ENCODE data around the gene CALML3.
A peak's percentile ranks its signal among the peaks of the same experiment; 100 is the strongest.

The CALML3 gene

GRCh38 chr10:5545778-5546710, 21.3 kb downstream of the CALML3 start:
- Histone ChIP-seq H3K36me3 (ENCODE audit: control insufficient read depth in 2 of 2, insufficient read depth in 2 of 2, low read length in 2 of 2) (no peaks in the 10 kb centered on the region), H3K9ac (ENCODE audit: low read length in 2 of 2) (no peak overlapping the region), H3K4me3 (ENCODE audit: low read length in 2 of 2) (peak overlapping the region in 1 of 2 donors; percentile 15), H3K4me1 (ENCODE audit: control insufficient read depth, insufficient read depth, low read length) (peaks cover 38% of the 10 kb centered on the region), H3K27me3 (ENCODE audit: control insufficient read depth in 1 of 2, insufficient read depth in 2 of 2, low read length in 2 of 2) (no peaks in the 10 kb centered on the region), H3K9me3 (ENCODE audit: control insufficient read depth in 2 of 2, low read length in 2 of 2) (peaks cover 0 to 7% of the 10 kb centered on the region in 2 donors), H3K27ac (ENCODE audit: low read length) (peak overlapping the region; percentile 11)

DNA sequence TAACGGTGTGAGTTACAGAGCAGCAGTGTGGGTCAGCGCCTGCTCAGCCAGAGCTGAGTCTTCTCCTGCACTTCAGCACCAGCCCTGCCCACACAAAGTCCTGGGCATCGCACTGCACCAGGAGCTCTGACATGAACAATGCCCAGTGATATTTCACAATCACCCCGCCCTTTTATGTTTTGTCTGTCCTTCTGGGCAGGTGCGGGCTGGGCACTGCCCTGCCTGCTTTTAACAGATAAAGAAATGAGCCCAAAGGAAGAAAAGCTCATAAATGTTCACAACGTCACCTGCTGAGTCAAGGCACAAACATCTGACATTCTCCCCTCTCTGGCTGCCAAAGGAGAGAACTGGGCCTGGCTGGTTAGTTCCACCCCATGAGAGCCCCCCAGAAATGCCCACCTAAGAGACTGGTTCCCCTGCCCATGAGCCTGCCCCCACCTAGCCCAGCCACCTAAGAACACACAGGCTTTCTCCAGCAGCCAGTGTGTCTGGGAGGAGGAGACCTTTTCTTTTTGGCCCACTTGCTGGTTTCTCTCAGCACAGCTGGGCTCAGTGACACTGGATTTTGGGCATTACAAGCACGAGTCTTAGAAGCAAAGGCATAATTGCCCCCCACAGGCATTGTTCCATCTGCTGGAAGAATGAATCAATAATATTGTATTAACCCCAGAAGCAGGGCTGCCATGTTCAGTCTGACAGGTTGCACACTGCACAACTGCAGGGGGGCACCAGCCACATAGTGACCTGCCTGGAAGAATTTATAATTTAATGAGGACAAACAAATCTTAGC, 22.3 kb downstream of the CALML3 start:
- Histone ChIP-seq H3K4me3 (ENCODE audit: low read length in 2 of 2) (peak overlapping the region; percentile 68 to 73), H3K4me1 (ENCODE audit: control insufficient read depth, insufficient read depth, low read length) (peaks cover 38% of the 10 kb centered on the region), H3K36me3 (ENCODE audit: control insufficient read depth in 2 of 2, insufficient read depth in 2 of 2, low read length in 2 of 2) (no peaks in the 10 kb centered on the region), H3K27ac (ENCODE audit: low read length) (peak overlapping the region; percentile 82), H3K9ac (ENCODE audit: low read length in 2 of 2) (peak overlapping the region; percentile 77 to 79), H3K27me3 (ENCODE audit: control insufficient read depth in 1 of 2, insufficient read depth in 2 of 2, low read length in 2 of 2) (no peaks in the 10 kb centered on the region), H3K9me3 (ENCODE audit: control insufficient read depth in 2 of 2, low read length in 2 of 2) (peaks cover 0 to 7% of the 10 kb centered on the region in 2 donors)

GRCh38 chr10:5547681-5547930, 22.8 kb downstream of the CALML3 start:
- peak overlapping the region; percentile 82 for H3K27ac ChIP-seq (ENCODE audit: low read length)
- H3K9me3 ChIP-seq (ENCODE audit: control insufficient read depth in 2 of 2, low read length in 2 of 2): peaks cover 0 to 7% of the 10 kb centered on the region in 2 donors
- peak overlapping the region; percentile 77 to 79 for H3K9ac ChIP-seq (ENCODE audit: low read length in 2 of 2)
- peaks cover 38% of the 10 kb centered on the region for H3K4me1 ChIP-seq (ENCODE audit: control insufficient read depth, insufficient read depth, low read length)
- no peaks in the 10 kb centered on the region for H3K36me3 ChIP-seq (ENCODE audit: control insufficient read depth in 2 of 2, insufficient read depth in 2 of 2, low read length in 2 of 2)
- peak overlapping the region; percentile 68 to 73 for H3K4me3 ChIP-seq (ENCODE audit: low read length in 2 of 2)
- no peaks in the 10 kb centered on the region for H3K27me3 ChIP-seq (ENCODE audit: control insufficient read depth in 1 of 2, insufficient read depth in 2 of 2, low read length in 2 of 2)

DNA sequence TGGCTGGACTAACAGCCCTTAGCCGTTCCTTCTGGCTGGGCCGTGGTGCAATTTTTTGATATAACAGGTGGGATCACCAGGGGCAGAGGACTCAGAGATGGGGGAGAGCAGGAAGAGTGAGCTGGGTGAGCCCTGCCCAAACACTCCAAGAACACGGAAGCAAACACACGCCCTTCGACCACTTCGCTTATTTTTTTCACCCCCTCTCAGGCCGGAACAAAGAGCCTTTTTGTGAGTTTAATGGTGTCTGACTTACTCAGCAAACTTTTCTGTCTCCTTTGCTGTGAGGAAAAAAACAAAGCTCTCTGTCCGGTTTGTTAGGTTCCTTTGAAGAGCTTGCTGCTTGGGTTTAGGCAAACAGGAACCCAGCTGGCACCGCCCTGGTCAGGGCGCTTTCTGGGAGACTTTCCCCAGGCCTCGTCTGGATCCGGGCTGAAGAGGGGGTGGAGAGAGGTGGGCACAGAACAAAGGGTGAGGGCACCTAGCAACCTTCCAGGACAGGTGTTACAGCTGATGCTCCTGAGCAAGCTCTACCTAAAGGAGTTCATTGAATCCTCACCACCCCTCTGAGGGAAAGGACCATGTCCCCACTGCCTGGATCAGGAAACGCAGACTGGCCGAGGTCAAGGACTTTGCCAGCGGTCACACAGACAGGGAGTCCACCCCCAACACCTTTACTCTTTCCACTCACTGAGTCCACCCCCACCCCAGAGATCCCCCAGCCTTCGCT, 23.3 kb downstream of the CALML3 start:
- Histone ChIP-seq H3K27ac (ENCODE audit: low read length) (peak overlapping the region; percentile 82), H3K4me3 (ENCODE audit: low read length in 2 of 2) (peak overlapping the region; percentile 68 to 73)

DNA sequence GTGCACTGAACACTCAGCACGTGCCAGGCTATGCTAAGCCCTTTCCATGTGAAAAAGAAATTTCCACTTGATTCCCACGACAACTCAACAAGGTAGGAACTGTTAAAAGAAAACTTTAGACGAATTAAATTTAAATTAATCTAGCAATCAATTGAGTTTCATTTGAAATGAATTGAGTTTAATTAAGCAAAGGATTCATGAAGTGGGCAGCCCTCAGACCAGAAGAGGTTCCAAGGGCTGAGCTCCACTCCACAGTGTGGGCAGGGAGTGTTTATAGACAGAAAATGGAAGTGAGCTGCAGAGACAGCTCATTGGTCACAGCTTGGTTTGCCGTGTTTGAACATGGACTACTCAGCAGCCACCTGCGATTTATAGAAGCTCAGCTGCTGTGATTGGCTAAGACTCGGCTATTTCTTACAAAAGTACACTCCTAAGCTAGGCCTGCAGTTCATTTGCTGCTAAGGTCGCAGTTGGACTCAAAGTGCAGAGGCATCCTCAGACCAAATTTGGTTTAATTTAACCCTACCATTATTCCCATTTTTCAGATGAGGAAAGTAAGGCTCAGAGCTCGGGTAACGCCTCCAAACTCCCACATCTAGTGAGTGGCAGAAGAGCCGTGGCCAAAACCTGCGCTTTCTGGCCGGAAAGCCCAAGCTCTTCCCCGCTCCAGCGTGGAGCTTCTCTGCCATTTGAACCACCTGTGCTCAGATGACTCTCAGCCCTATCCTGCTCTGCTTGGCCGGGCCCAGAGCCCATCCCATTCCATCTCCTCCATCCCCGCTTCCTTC, 24.9 kb downstream of the CALML3 start:
- Histone ChIP-seq H3K36me3 (ENCODE audit: control insufficient read depth in 2 of 2, insufficient read depth in 2 of 2, low read length in 2 of 2) (no peaks in the 10 kb centered on the region), H3K4me3 (ENCODE audit: low read length in 2 of 2) (no peak overlapping the region), H3K9ac (ENCODE audit: low read length in 2 of 2) (no peak overlapping the region), H3K4me1 (ENCODE audit: control insufficient read depth, insufficient read depth, low read length) (peaks cover 47% of the 10 kb centered on the region), H3K9me3 (ENCODE audit: control insufficient read depth in 2 of 2, low read length in 2 of 2) (no peaks in the 10 kb centered on the region), H3K27me3 (ENCODE audit: control insufficient read depth in 1 of 2, insufficient read depth in 2 of 2, low read length in 2 of 2) (no peaks in the 10 kb centered on the region), H3K27ac (ENCODE audit: low read length) (no peak overlapping the region)

More for the DNA sequence above, 23.3 kb downstream of the CALML3 start:
- peaks cover 38% of the 10 kb centered on the region for H3K4me1 ChIP-seq (ENCODE audit: control insufficient read depth, insufficient read depth, low read length)
- peaks cover 0 to 3% of the 10 kb centered on the region in 2 donors for H3K9me3 ChIP-seq (ENCODE audit: control insufficient read depth in 2 of 2, low read length in 2 of 2)
- H3K36me3 ChIP-seq (ENCODE audit: control insufficient read depth in 2 of 2, insufficient read depth in 2 of 2, low read length in 2 of 2): no peaks in the 10 kb centered on the region
- no peaks in the 10 kb centered on the region for H3K27me3 ChIP-seq (ENCODE audit: control insufficient read depth in 1 of 2, insufficient read depth in 2 of 2, low read length in 2 of 2)
- H3K9ac ChIP-seq (ENCODE audit: low read length in 2 of 2): peak overlapping the region; percentile 77 to 79

GRCh38 chr10:5550250-5550545, 25.4 kb downstream of the CALML3 start:
- no peaks in the 10 kb centered on the region for H3K36me3 ChIP-seq (ENCODE audit: control insufficient read depth in 2 of 2, insufficient read depth in 2 of 2, low read length in 2 of 2)
- no peak overlapping the region for H3K9ac ChIP-seq (ENCODE audit: low read length in 2 of 2)
- H3K27me3 ChIP-seq (ENCODE audit: control insufficient read depth in 1 of 2, insufficient read depth in 2 of 2, low read length in 2 of 2): no peaks in the 10 kb centered on the region
- H3K9me3 ChIP-seq (ENCODE audit: control insufficient read depth in 2 of 2, low read length in 2 of 2): no peaks in the 10 kb centered on the region
- H3K27ac ChIP-seq (ENCODE audit: low read length): no peak overlapping the region
- peaks cover 48% of the 10 kb centered on the region for H3K4me1 ChIP-seq (ENCODE audit: control insufficient read depth, insufficient read depth, low read length)
- H3K4me3 ChIP-seq (ENCODE audit: low read length in 2 of 2): no peak overlapping the region

GRCh38 chr10:5550621-5551530, 26.1 kb downstream of the CALML3 start:
- peaks cover 47% of the 10 kb centered on the region for H3K4me1 ChIP-seq (ENCODE audit: control insufficient read depth, insufficient read depth, low read length)
- no peak overlapping the region for H3K9ac ChIP-seq (ENCODE audit: low read length in 2 of 2)
- no peak overlapping the region for H3K4me3 ChIP-seq (ENCODE audit: low read length in 2 of 2)
- H3K27me3 ChIP-seq (ENCODE audit: control insufficient read depth in 1 of 2, insufficient read depth in 2 of 2, low read length in 2 of 2): no peaks in the 10 kb centered on the region
- no peak overlapping the region for H3K27ac ChIP-seq (ENCODE audit: low read length)
- H3K36me3 ChIP-seq (ENCODE audit: control insufficient read depth in 2 of 2, insufficient read depth in 2 of 2, low read length in 2 of 2): no peaks in the 10 kb centered on the region
- no peaks in the 10 kb centered on the region for H3K9me3 ChIP-seq (ENCODE audit: control insufficient read depth in 2 of 2, low read length in 2 of 2)

DNA sequence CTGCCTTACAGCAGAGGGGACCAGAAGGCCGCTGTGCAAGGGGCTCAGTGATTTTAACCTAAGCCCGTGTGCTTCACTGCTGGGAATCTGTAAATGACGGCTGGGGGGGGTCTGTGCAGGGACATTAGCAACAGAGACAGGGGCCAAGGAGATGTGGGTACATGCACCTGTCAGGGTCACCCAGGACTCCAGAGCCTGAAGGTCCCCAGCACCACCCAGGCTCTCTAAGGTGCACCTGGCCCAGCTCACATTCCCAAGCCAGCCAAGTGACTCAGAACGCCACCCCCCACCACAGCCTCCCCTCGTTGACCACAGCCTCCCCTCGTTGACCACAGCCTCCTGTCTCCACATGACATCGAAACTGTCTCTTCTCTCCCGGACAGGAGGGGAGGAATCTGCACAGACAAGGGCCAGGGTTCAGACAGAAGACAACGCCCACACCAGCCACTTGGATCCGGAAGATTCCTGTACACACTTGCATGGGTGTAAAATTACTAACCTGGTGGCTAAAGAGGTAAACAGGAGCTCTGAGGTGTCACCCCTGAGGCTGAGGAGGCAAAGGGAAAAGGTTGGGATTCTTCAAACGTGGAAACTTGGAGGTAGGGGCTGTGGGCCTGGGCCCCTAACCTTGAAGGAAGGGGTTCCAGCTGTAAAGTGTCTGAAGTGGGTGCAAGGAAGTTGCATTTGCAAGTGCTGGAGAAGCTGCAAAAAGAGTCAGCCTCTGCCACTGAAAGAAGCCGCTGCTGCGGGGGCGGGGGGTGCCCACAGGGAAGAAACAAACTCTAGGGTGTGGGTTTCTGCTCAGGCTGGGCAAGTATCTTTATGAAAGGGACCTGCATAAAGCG, 27.0 kb downstream of the CALML3 start:
- H3K9me3 ChIP-seq (ENCODE audit: control insufficient read depth in 2 of 2, low read length in 2 of 2): no peaks in the 10 kb centered on the region
- no peak overlapping the region for H3K4me3 ChIP-seq (ENCODE audit: low read length in 2 of 2)
- H3K4me1 ChIP-seq (ENCODE audit: control insufficient read depth, insufficient read depth, low read length): peaks cover 47% of the 10 kb centered on the region
- no peaks in the 10 kb centered on the region for H3K27me3 ChIP-seq (ENCODE audit: control insufficient read depth in 1 of 2, insufficient read depth in 2 of 2, low read length in 2 of 2)
- H3K36me3 ChIP-seq (ENCODE audit: control insufficient read depth in 2 of 2, insufficient read depth in 2 of 2, low read length in 2 of 2): no peaks in the 10 kb centered on the region
- H3K27ac ChIP-seq (ENCODE audit: low read length): no peak overlapping the region
- no peak overlapping the region for H3K9ac ChIP-seq (ENCODE audit: low read length in 2 of 2)
